C4-2B (cell line): ENCODE data around the gene DPM2.

Source experiments
- H3K27ac ChIP-seq: fragments of 450-650 bp; 2 replicates; pipeline ENCODE4 v1.5.1; 2017
- ZFX ChIP-seq: fragments of 450-650 bp; IDR thresholded peaks from 2 replicates; pipeline ENCODE4 v1.6.1; 2017
- TF ChIP-seq, protein P1 (sequence below): fragments of 450-650 bp; conservative IDR thresholded peaks from 2 replicates; pipeline ENCODE4 v1.5.1; 2017; ENCODE audit warnings: mild to moderate bottlenecking

Gene DPM2

DNA sequence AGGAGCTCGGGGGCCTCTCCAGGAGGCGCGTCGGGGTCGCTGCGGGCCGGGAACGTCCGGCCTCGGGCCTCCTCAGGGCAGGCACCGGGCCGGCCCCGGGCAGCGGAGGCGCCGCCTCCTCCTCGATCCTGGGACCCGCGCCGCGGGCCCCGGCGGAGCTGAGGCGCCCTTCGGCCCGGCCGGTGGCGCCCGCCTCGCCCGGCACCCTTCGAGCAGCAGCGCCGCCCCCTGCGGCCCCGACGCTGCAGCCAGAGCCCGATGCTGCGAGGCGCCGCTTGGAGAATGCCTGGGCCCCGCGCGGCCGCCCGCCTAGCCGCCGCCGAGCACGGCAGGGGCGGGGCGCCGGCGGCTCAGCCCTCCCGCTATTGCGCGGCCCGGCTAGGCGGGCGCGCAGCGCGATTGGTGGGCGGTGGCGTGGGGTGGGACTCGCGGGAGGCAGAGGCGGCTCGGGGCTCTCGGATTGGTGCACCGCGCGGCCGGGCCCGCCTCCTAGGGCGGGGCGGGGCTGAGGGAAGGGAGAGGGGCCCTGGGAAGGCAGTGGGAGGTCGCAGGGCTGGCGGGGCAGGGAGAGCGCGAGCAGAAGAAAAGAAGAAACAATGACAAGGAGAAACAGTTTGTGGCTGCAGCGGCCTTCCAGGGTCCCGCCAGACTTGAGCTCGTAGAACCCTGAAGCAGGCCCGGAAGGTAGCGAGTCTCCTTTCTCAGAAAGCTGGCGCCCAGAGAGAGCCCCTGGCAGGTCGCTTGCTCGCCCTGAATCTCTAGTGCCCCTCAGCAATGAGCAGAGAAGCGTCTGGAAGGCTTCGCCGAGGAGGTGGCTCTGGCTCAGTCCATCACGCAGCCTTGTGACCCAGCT, 43.3 kb upstream of the DPM2 start, which contains the start of gene EEIG1:
EEIG1 (minus strand) TSS at position 284 of the 853 bp plus-strand sequence. CDS start 852 bp downstream, outside the sequence.
- peak within 1 kb of the TSS; percentile 80 for H3K27ac ChIP-seq
- TF ChIP-seq, protein P1, sequence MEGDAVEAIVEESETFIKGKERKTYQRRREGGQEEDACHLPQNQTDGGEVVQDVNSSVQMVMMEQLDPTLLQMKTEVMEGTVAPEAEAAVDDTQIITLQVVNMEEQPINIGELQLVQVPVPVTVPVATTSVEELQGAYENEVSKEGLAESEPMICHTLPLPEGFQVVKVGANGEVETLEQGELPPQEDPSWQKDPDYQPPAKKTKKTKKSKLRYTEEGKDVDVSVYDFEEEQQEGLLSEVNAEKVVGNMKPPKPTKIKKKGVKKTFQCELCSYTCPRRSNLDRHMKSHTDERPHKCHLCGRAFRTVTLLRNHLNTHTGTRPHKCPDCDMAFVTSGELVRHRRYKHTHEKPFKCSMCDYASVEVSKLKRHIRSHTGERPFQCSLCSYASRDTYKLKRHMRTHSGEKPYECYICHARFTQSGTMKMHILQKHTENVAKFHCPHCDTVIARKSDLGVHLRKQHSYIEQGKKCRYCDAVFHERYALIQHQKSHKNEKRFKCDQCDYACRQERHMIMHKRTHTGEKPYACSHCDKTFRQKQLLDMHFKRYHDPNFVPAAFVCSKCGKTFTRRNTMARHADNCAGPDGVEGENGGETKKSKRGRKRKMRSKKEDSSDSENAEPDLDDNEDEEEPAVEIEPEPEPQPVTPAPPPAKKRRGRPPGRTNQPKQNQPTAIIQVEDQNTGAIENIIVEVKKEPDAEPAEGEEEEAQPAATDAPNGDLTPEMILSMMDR: no peak
- peak; percentile 78; the same call in 1 of the 2 replicates for TF ChIP-seq ZFX

GRCh38 chr9:127980060-127980705, 42.5 kb upstream of the DPM2 start:
- H3K27ac ChIP-seq: peak overlapping the region; percentile 80
- TF ChIP-seq, protein P1: no peak
- no peak for TF ChIP-seq ZFX

DNA sequence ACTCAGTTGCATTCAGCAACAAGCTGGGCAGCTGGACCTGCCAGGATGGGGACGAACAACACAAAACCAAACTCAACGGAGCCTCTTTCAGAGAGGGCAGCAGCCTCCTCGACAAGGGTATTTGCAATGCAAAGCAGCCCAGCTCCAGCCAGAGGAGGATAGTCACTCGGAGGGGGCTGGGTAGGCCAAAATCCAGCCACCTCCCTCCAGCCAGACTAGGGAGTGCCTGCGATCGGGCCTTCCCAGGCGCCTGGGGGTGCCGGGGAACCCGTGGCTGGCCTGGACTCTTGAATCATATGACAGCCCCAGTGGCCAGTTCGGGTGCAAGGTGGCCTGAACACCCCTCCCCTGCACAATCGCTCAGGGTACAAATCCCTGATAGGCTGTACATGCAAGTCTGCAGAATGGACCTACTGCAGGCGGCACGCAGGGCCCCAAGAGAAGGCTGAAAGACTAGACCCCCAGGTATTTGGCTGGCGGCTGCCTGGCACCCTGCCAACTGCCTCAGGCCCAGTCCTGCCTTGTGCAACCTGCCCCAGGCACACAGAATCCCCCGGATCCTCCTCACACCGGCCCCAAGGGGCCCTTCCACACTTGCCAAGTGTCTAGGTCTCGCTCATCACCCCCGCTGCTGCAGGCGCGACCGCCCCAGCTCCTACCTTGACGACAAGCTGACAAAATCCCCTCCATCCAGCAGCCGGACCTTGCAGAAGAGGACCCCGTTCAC, 41.8 kb upstream of the DPM2 start:
- peak overlapping the region; percentile 80 for H3K27ac ChIP-seq
- TF ChIP-seq, protein P1: no peak
- peak; percentile 24; the same call in 1 of the 2 replicates for TF ChIP-seq ZFX

DNA sequence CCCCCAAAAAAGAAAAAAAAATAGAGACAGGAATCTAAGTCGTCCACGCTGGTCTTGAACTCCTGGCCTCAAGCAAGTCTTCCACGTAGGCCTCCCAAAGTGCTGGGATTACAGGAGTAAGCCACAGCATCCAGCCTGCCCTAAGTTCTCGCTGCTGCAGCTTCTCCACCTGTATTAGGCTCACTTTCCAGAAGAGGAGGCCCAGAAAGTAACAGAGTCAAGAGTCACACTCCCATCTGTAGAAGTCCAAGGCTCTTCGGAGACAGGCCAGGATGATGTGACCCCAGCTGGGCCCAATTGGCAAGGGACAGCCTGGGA, 41.3 kb upstream of the DPM2 start:
- H3K27ac ChIP-seq: peak overlapping the region; percentile 80
- no peak for TF ChIP-seq ZFX
- TF ChIP-seq, protein P1: no peak

DNA sequence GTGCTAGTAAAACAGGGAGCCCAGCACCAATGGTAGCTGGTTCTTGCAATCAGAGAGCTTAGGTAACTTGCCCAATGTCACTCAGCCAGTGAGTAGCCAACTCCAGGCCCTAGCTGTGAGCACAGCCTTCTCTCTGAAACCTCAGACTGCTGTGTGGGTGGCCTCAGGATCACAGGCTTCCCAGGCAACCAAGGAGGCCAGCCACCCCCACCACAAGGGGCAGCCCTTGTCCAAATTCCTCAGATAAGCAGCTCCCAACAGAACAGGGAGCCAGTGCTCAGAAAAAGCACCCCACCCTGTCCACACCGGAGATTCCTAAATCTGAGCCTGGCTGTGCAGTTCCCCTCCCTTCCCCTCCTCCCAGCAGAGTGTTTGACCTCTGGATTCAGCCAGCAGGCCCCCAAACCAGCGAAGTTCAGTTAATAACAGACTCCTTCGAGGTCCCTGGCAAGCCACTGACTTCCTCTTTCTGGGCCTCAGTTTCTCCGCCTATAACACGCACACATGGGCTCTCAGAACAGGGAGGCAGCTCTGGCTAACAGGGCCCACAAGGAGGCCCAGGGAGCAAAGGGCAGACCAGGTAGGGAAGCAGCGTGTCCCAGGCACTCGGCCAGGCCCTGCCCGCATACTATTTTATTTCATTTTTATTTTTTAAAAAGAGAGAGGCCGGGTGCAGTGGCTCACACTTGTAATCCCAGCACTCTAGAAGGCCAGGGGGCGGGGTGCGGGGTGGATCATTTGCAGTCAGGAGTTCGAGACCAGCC, 40.4 kb upstream of the DPM2 start:
- TF ChIP-seq, protein P1: no peak
- no peak for TF ChIP-seq ZFX
- peak overlapping the region; percentile 80 for H3K27ac ChIP-seq

- peak overlapping the region; percentile 80 for H3K27ac ChIP-seq
- TF ChIP-seq, protein P1: no peak
- TF ChIP-seq ZFX: no peak
Observed at GRCh38 chr9:127977009-127977883, 39.6 kb upstream of the DPM2 start.
